GM11168 (cell line): Measurements from ENCODE around the gene FAM89B.

Experiments used
- in situ Hi-C: fragments of 300-500 bp; cut with MboI; formaldehyde crosslinking; loops from one replicate; pipeline ENCODE4 v1.12.0; 2022; ENCODE audit warnings: low sequenced_read_pairs; ENCODE audit not compliant: unreplicated experiment

Gene FAM89B

DNA sequence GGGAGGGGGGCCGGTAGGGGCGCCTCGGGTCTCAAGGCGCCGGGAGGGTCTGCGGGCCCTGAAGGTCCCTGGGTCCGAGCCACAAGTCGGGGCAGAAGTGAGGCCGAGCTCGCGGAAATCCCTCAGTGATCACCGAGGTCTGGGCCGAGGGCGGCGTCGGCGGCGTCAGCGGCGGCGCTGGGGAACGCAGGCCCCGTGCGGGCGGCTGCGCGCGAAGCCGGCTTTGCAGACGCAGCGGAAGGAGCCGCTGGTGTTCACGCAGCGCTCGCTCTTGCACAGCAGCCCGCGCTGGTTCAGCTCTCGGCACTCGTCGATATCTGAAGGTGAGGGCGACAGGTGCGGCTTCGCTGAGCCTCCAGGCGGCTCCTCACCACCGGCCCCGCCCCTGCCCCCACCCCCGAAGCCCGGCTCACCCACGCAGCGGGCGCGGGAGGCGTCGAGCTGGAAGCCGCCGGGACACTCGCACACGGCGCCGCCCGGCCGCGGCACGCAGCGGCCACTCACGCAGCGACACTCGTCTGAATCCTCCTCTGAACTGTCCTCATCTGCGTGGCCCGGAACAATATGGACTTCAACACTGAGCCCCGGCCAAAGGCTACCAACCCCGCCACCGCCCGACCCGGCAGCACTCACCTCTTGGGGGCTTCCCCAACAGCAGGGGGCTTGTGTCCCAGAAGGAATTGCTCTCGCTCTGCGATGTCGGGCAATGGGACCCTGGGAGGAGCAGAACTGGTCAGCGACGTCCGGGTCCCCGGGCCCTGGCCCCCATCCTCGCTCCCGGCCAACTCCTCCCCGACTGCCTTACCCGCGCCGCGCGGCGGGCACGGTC, 33.2 kb upstream of the FAM89B start:
- in situ Hi-C loops: no loop called here

GRCh38 chr11:65539744-65540289, 32.5 kb upstream of the FAM89B start:
- in situ Hi-C loops: no loop called here

DNA sequence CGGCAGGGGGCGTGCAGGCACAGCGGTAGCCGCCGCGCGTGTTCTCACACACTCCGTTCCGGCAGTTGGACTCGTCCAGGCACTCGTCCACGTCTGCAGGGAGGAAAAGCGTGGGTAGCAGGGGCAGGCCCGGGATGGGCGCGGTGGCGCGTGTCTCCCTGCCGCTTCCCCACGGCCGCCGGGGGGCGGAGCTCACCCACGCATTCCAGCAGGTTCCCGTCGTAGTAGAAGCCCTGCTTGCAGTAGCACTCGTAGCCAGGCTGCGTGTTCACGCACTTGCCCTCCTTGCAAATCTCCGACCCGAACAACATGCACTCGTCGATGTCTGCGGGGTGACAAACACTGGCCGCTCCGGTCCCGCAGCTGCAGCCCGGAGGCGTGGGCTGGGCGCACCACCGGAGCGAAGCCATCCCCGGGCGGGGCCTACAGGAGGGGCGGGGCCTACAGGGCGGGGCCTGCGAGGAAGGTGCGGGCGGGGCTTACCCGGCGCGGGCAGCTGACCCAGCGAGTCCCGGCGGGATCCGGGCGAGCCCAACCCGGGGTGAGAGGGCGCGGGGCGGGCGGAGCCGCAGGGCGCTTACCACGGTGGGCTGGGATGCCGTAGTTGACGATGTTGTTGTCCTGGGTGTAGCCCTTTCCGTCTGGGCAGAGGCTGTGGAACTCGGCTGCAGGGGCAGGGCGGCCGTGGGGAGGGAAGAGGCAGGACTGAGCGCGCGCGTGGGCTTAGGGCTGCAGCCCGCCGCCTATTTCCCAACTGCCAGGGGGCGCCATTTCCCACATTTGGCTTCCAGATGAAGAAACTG, 31.8 kb upstream of the FAM89B start:
- in situ Hi-C loops: no loop called here

DNA sequence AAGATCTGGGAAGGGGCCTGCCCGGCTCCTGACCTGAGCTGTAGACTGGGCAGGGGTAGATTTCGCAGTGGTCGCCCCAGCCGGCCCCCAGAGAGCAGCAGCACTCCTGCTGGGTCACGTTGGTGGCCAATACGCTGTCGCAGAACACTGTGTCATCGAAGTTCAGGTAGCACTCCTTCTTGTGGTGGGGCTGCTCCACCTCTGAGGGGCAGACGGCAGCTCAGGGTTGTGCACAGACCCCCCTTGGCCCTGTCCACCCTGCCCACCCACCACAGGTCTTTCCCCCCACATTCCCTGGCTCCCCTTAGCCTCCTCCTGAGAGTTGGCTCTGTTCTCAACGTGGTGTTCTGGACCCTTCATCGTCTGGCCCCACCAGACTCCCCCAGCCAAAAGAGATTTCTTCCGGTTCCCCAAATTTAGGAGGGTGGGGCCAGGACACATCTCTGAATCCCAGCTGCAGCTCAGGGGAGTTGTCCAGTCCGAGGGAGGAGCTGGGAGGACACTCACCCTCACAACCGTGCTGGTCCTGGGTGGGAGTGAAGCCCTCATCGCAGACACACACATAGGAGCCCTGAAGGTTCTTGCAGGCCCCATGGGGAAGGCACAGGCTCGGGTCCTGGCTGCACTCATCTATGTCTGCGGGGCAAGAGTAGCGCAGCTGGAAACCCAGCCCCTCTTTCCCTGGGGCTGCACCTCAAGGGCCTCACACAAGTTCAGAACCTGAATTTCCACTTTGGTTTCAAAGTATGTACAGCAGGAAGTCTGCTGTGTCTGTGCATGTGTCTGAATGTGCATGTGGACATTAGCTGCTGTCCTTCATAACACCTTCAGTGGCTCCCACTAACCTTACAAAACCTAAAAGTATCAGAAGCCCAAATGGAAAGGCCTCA, 31.0 kb upstream of the FAM89B start:
- in situ Hi-C loops: no loop called here

DNA sequence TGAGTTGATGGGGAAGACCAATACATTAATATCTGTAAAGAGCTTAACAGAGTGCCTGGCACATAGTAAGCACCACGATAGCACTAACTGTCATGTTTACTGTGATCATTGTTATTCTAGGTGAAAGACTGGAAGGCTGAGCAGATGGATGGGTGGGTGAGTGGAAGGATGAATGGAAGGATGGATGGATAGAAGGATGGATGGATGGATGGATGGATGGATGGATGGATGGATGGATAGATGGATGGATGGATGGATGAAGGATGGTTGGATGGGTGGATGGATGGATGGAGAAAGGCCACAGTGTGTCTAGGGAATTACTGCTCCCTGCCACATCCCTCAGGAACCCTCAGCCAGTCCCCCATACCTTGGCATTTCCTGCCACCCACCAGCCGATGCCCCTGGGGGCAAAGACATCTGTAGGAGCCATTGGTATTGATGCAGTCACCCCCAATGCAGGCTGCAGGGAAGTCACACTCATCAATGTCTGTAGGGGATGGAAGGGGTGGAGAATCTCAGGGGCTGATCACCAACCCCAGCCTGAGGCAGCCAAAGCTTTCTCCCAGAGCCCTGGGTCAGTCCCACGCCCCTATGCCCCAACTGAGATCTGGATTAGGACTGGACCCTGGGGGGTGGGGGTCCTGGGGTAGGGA, 29.5 kb upstream of the FAM89B start:
- in situ Hi-C loops: no loop called here

GRCh38 chr11:65545853-65546216, 26.5 kb upstream of the FAM89B start:
- in situ Hi-C loops: no loop called here

DNA sequence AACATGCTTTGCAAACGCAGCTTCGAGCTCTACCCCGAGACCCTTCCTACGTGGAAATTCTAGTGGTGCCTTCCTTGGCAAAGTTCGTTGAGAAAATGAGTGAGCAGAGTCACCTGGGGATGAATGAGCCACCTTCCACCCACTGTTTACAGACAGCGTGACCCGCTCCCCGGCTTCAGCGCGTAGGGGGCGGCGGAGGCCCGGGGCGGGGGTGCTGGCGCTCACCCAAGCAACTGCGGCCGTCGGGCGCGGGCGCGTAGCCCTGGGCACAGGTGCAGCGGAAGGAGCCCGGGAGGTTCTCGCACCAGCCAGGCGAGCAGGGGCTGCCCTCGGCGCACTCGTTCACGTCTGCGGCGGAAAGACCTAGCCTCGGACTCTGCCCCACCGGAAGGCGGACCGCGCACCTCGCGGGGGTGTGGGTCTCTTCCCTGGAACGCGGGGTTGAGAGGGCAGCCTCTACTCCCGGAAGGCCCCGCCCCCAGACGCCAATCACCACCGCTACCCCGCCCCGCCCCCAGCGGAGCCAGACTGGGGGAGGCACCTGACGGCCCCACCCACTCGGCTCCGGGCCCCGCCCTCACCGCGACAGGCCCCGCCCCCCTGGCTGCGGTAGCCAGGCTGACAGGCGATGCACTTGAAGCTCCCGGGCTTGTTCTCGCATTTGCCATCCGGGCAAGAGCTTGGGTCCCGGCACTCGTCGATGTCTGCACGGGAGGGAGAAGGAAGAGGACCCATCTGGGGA, 25.9 kb upstream of the FAM89B start:
- in situ Hi-C loops: no loop called here

- in situ Hi-C loops: no loop called here
These were observed 24.8 kb upstream of the FAM89B start for GRCh38 chr11:65547446-65548125.

DNA sequence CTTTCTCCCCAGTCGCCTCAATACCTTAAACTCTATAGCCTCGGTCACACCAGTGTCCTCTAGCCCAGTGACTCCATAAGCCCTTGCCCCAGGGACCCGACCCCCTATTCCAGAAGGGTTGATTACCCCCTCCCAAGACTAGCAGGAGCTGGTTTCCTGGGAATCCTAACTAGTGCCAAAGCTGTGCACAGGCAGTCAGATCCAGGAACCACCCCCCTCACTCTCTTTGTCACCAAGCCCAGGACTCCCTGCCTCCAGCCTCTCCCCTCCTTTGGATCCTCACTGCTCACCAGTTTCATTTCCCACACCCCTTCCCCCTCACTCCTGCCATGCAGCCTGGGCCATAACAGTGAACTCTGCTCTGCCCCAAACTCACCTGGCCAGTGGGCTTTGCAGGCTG, 23.9 kb upstream of the FAM89B start:
- in situ Hi-C loops: no loop called here

GRCh38 chr11:65549096-65549495, 23.2 kb upstream of the FAM89B start:
- in situ Hi-C loops: no loop called here

DNA sequence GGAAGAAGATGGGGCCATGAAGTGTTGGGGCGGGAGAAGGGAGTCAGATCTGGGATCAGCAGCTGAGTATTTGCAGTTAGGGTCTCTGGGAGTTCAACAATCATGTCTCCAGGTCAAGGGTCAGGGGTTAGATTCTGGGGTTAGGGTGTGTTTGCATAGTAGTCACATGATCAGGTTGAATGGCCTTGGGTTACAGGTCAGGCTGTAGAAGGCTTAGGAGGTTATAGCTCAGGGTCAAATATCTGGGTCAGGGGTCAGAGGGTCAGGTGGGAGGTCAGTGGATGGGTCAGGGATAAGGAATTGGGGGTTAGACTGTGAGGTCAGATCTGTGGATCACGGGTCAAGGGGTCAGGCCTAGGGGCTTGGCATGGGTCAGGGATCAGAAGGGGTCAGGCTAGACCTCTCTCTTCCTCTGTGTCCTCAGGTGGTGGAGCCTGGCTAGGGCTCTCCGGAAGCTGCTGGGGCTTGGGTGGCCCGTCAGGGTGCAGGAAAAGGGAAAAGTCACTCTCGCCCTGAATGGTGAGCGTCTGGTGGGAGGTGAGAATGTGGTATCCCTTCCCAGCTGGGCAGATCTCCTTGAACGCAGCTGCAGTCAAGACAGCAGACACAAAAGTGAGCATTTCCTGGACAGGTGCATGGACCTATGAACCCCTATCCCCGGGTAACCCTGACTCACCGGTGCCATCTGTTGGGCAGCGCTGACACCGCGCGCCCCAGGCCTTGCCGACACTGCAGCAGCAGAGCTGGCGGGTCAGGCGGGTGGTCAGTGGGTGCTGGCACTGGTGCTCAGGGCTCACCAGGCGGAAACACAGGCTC, 20.6 kb upstream of the FAM89B start:
- in situ Hi-C loops: no loop called here

- in situ Hi-C loops: no loop called here
These were observed 19.9 kb upstream of the FAM89B start for GRCh38 chr11:65552388-65552951.

DNA sequence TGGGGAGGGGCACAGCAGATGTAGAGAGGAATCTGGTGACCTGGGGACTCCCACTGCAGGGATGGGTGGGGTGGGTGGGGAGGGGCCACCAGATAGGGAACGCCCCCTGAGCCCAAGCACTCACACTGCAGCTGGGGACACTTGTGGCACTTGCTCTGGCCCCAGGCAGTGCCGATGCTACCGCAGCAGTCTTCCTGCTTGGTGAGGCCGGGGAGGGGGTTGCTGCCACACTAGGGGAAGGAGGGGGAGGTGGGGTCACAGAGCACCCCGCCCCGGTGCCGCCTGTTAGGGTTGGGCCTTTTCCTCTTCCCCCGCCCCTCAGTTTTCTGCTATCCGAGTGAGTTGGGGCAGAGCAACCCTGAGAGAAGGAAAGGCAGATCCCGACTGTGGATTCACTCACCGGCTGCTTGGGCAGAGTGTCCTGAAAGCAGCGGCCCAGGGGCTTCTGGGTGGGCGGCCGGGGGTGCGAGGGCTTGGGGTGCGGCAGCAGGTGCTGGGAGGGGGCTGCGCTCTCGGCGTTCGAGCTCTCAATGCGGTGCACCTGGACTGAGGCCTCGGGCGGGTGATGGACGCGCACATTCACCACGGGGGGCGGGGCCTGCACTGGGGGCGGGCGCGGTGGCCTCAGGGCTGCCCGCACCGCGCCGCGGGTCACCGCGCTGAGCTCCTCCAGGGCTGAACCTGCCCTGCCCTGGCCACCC, 18.9 kb upstream of the FAM89B start:
- in situ Hi-C loops: no loop called here

DNA sequence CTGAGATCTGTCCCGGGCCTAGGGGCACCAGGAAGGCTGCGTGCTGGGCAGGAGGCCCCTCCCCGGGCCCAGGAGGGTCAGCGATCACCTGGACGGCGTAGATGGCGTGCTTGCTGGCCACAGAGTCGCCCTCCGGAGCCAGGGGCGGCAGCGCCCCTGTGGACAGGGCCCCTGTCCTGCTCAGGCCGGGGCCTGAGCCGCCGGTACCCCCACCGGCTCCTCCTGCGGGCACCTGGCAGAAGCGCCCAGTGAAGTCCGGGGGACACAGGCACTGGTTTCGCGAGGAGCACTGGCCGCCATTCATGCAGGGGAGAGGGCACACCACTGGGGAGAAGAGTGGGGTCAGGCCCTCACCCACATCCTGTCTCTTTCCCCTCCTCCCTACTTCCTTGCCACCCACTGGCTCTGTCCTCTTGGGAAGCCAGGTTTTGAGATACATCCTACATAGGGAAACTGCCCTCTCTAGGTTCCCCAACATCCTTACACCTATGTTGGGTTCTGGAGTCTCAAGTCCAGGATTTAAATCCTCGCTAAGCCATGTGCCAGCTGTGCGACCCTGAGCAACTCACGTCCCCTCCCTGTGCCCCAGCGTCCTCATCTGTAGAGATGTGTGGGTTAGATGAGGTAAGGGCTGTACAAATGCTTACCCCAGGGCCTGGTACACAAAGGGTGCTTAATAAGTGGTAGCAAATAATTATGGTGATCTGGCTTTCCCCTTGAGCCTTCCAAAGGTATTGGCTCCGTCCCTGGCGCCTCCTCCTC, 18.1 kb upstream of the FAM89B start:
- in situ Hi-C loops: no loop called here

DNA sequence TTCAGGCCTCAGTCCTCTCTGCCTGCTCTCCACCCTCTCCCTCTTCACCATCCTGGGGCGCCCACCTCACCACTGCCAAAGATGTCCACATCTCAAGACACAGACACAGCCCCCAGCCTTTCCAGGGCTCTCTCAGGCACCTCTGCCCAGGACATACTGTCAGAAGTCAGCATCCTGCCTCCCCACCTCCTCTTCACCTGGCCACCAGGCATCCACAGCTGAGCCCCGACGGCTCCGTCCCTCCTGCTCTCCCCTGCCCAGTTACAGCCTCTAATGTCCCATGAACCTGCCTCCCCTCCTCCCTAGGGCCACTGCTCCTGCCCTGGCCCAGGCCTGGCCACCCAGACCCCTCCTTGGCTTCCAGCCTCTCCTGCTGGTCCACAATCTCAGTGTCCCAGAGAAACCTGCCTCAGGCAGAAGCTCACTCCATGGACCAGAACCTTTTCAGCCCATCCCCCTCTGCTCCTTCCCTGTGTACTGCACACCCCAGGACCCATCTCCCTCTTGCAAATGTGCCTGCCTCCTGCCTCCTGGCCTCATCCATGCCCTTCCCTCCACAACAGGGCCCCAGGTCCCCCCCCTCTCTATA, 17.4 kb upstream of the FAM89B start:
- in situ Hi-C loops: no loop called here

DNA sequence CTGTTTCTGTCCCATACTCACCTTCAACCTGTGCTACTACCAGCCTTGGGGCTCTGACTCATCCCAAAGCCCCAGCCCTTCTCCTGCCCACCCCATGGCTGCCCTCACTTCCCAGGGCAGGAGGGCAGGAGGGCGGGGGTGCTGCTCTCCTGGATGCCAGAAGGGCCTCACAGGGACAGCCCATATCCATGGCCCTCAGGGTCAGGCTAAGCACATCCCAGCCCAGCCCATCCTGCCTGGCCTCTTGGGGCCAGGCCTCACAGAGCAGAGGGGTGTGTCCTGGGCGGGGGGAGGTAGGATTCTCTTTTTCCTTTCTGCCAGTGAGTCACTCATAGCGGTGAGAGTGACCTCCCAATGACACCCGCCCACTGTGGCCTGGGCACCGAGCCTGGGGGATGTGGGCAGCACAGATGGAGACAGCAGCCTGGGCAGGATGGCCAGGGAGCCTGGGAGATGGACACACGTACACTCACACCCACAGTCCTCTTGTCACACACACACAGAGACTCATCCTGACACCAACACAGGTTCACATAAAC, 16.6 kb upstream of the FAM89B start:
- in situ Hi-C loops: no loop called here
